Loucy (cell line): ENCODE data around the gene HS6ST2.

ENCODE experiments used
- H2AFZ ChIP-seq: fragments of 200-600 bp; sonication (generic); 2 replicates; pipeline ENCODE4 v1.6.0; 2016; ENCODE audit warnings: antibody characterized with exemption, mild to moderate bottlenecking, low read length, moderate library complexity
- H3F3A ChIP-seq: fragments of 200-600 bp; 2 replicates; pipeline ENCODE4 v1.6.0; 2016; ENCODE audit warnings: antibody characterized with exemption, low read depth, mild to moderate bottlenecking
- H3K27me3 ChIP-seq: fragments of 200-600 bp; sonication (generic); 2 replicates; pipeline ENCODE4 v1.6.1; 2014; ENCODE audit warnings: low read length, mild to moderate bottlenecking; ENCODE audit not compliant: insufficient read depth, poor library complexity, severe bottlenecking
- H3K36me3 ChIP-seq: fragments of 200-600 bp; sonication (generic); 2 replicates; pipeline ENCODE4 v1.6.1; 2016; ENCODE audit warnings: low read length; ENCODE audit not compliant: insufficient read depth
- H3K4me1 ChIP-seq: fragments of 200-600 bp; sonication (generic); 2 replicates; pipeline ENCODE4 v1.5.1; 2014; ENCODE audit warnings: low read length, mild to moderate bottlenecking; ENCODE audit not compliant: insufficient read depth, poor library complexity, severe bottlenecking
- H3K4me2 ChIP-seq: fragments of 200-600 bp; sonication (generic); 2 replicates; pipeline ENCODE4 v1.6.0; 2014; ENCODE audit warnings: antibody characterized with exemption, low read length, low read depth, mild to moderate bottlenecking; ENCODE audit not compliant: poor library complexity, severe bottlenecking
- H3K4me3 ChIP-seq: fragments of 200-600 bp; sonication (generic); 2 replicates; pipeline ENCODE4 v1.5.1; 2014; ENCODE audit warnings: low read length, mild to moderate bottlenecking, mixed read lengths; ENCODE audit not compliant: poor library complexity, severe bottlenecking
- H3K79me2 ChIP-seq: fragments of 200-600 bp; sonication (generic); 2 replicates; pipeline ENCODE4 v1.6.1; 2014; ENCODE audit warnings: low read length; ENCODE audit not compliant: insufficient read depth
- H3K9ac ChIP-seq: fragments of 200-600 bp; sonication (generic); 2 replicates; pipeline ENCODE4 v1.6.0; 2014; ENCODE audit warnings: mild to moderate bottlenecking, low read depth, low read length, moderate library complexity; ENCODE audit not compliant: poor library complexity, severe bottlenecking
- H3K9me2 ChIP-seq: fragments of 200-600 bp; sonication (generic); replicated peaks from 2 replicates; pipeline ENCODE4 v1.6.1; 2016; ENCODE audit warnings: low read depth, low read length, mixed read lengths
- H3K9me3 ChIP-seq: fragments of 200-600 bp; sonication (generic); 2 replicates; pipeline ENCODE4 v1.6.1; 2014; ENCODE audit warnings: mild to moderate bottlenecking, antibody characterized with exemption, low read length, low read depth; ENCODE audit not compliant: insufficient read depth
- H4K20me1 ChIP-seq: fragments of 200-600 bp; sonication (generic); 2 replicates; pipeline ENCODE4 v1.6.0; 2014; ENCODE audit warnings: antibody characterized with exemption, low read length, mild to moderate bottlenecking; ENCODE audit not compliant: insufficient read depth, poor library complexity, severe bottlenecking
- CTCF ChIP-seq: fragments of 200-600 bp; sonication (generic); conservative IDR thresholded peaks from 2 replicates; pipeline ENCODE4 v1.5.1; 2014; ENCODE audit warnings: mild to moderate bottlenecking, antibody characterized with exemption, low read length
- EZH2phosphoT487 ChIP-seq: fragments of 200-600 bp; IDR thresholded peaks from 2 replicates; pipeline ENCODE4 v1.6.1; 2018; ENCODE audit warnings: antibody characterized with exemption, mild to moderate bottlenecking, moderate library complexity, borderline replicate concordance

HS6ST2 gene

GRCh38 chrX:132876523-132877338, 81.7 kb downstream of the HS6ST2 start:
- Histone ChIP-seq H3K9ac (no peak overlapping the region), H3K9me3 (no peaks in the 10 kb centered on the region), H3K36me3 (no peaks in the 10 kb centered on the region), H3K27me3 (no peaks in the 10 kb centered on the region), H3K4me3 (no peak overlapping the region), H3K9me2 (no peaks in the 10 kb centered on the region), H2AFZ (no peak overlapping the region), H3K79me2 (no peaks in the 10 kb centered on the region), H3F3A (no peaks in the 10 kb centered on the region), H4K20me1 (no peaks in the 10 kb centered on the region), H3K4me2 (no peak overlapping the region), H3K4me1 (peaks cover 6% of the 10 kb centered on the region)
- TF ChIP-seq CTCF (no peak), EZH2phosphoT487 (no peak)

- peaks cover 6% of the 10 kb centered on the region for H3K4me1 ChIP-seq
- H3F3A ChIP-seq: no peaks in the 10 kb centered on the region
- H3K4me3 ChIP-seq: no peak overlapping the region
- no peaks in the 10 kb centered on the region for H3K9me3 ChIP-seq
- no peaks in the 10 kb centered on the region for H3K36me3 ChIP-seq
- no peaks in the 10 kb centered on the region for H3K27me3 ChIP-seq
- no peak overlapping the region for H3K4me2 ChIP-seq
- H3K79me2 ChIP-seq: no peaks in the 10 kb centered on the region
- no peak overlapping the region for H2AFZ ChIP-seq
- no peaks in the 10 kb centered on the region for H4K20me1 ChIP-seq
- no peaks in the 10 kb centered on the region for H3K9me2 ChIP-seq
- TF ChIP-seq CTCF: no peak
- no peak for TF ChIP-seq EZH2phosphoT487
- H3K9ac ChIP-seq: no peak overlapping the region
Observed at GRCh38 chrX:132875650-132876522, 82.5 kb downstream of the HS6ST2 start.

- Histone ChIP-seq H4K20me1 (no peaks in the 10 kb centered on the region), H2AFZ (no peak overlapping the region), H3F3A (0 out of 2 replicates have a peak, but pooled peaks cover 3% of the 10 kb centered on the region), H3K4me2 (no peak overlapping the region), H3K27me3 (no peaks in the 10 kb centered on the region), H3K4me1 (peaks cover 12% of the 10 kb centered on the region), H3K4me3 (no peak overlapping the region), H3K9ac (no peak overlapping the region), H3K79me2 (no peaks in the 10 kb centered on the region), H3K9me3 (no peaks in the 10 kb centered on the region), H3K36me3 (no peaks in the 10 kb centered on the region), H3K9me2 (no peaks in the 10 kb centered on the region)
- TF ChIP-seq CTCF: no peak
- no peak for TF ChIP-seq EZH2phosphoT487
Observed at GRCh38 chrX:132862562-132862961, 95.9 kb downstream of the HS6ST2 start.
